K562 (cell line): ENCODE measurements around the gene TTLL11. TPM values are rescaled to one million over a fixed set of nuclear protein-coding genes. Genes with fewer than 3 reads are reported as not detected.
A peak's percentile ranks its signal among the peaks of the same experiment; 100 is the strongest.

Experiments used
- ATAC-seq: fragments of 200-7000 bp; cut with Tn5 transposase; 3 replicates; pipeline ENCODE4 v1.9.1; 2020; ENCODE audit warnings: moderate library complexity
- BruUV-seq: library from RNA; stranded (reverse); fragments of 400-500 nt; replicated peaks from 2 replicates; lab custom pipeline; 2021; lab: Mats Ljungman, UMichigan
- CTCF ChIA-PET: fragments of 300-600 bp; formaldehyde crosslinking; extraction: SDS; loops from one replicate; lab custom pipeline; 2021; ENCODE audit warnings: low intra/inter-chr PET ratio; lab: Yijun Ruan, JAX
- POLR2A ChIA-PET: fragments of 300-600, 350-650 bp; sonication (Branson Sonifier 250); formaldehyde crosslinking; extraction: SDS; loops from one replicate; lab custom pipeline; 2021; ENCODE audit warnings: antibody characterized with exemption, inconsistent platforms; lab: Yijun Ruan, JAX
- DNase-seq, 4 experiments: peaks; one replicate each; pipeline versions ENCODE4 v3.0.0 to v3.0.0-alpha.2; 2011 to 2018; ENCODE audit warnings: low spot score in 3 of 4, mixed read lengths in 3 of 4; ENCODE audit errors: extremely low read depth in 1 of 4
- FAIRE-seq: peaks from 2 replicates; lab custom pipeline; 2011; peaks lifted over from hg19 to GRCh38; lab: Jason Lieb, UNC
- H2AFZ ChIP-seq: 2 replicates; pipeline ENCODE4 v1.6.0; 2011; ENCODE audit warnings: low read depth, low read length, control low read depth, inconsistent platforms
- H3K27ac ChIP-seq: fragments of 200-600 bp; 3 replicates; pipeline ENCODE4 v1.8.0; 2011; ENCODE audit warnings: low read depth, mild to moderate bottlenecking, control low read depth, inconsistent platforms, low read length, moderate library complexity, mixed read lengths; ENCODE audit errors: extremely low read depth
- H3K27me3 ChIP-seq, 2 experiments: fragments of 300-600 bp in 1 of 2; 2 replicates in 1 of 2; 3 replicates in 1 of 2; pipeline versions ENCODE4 v1.6.0 to v1.8.0; 2011; ENCODE audit warnings: inconsistent platforms in 2 of 2, low read length in 2 of 2, mild to moderate bottlenecking in 1 of 2, mixed read lengths in 1 of 2, moderate library complexity in 1 of 2; ENCODE audit not compliant: control insufficient read depth in 2 of 2, insufficient read depth in 2 of 2
- H3K36me3 ChIP-seq: fragments of 300-600 bp; 3 replicates; pipeline ENCODE4 v1.8.0; 2011; ENCODE audit warnings: mild to moderate bottlenecking, low read length, inconsistent platforms; ENCODE audit not compliant: control insufficient read depth, insufficient read depth
- H3K4me1 ChIP-seq, 2 experiments: fragments of 200-600 bp in 1 of 2; replicated peaks in 1 of 2; 2 replicates in 1 of 2; 3 replicates in 1 of 2; pipeline versions ENCODE4 v1.5.1 to v1.8.0; 2011; ENCODE audit warnings: inconsistent platforms in 2 of 2, low read length in 2 of 2, mild to moderate bottlenecking in 1 of 2, mixed read lengths in 1 of 2, moderate library complexity in 1 of 2; ENCODE audit not compliant: control insufficient read depth in 2 of 2, insufficient read depth in 2 of 2
- H3K4me2 ChIP-seq: 2 replicates; pipeline ENCODE4 v1.6.1; 2011; ENCODE audit warnings: low read length, control low read depth, inconsistent platforms, mixed read lengths; ENCODE audit not compliant: insufficient read depth
- H3K4me3 ChIP-seq: fragments of 200-600 bp; sonication (generic), shearing (Covaris generic); 2 replicates; pipeline ENCODE4 v1.5.1; 2016; ENCODE audit warnings: control low read depth, inconsistent platforms
- H3K79me2 ChIP-seq: fragments of 200-600 bp; 3 replicates; pipeline ENCODE4 v1.8.0; 2011; ENCODE audit warnings: low read length, inconsistent platforms; ENCODE audit not compliant: control insufficient read depth, insufficient read depth
- H3K9ac ChIP-seq, 2 experiments: 2 replicates each; pipeline versions ENCODE4 v1.6.0 to v1.6.1; 2011; ENCODE audit warnings: low read depth in 2 of 2, low read length in 2 of 2, control low read depth in 1 of 2, inconsistent platforms in 1 of 2, mild to moderate bottlenecking in 1 of 2, mixed read lengths in 1 of 2; ENCODE audit not compliant: insufficient read depth in 1 of 2
- H3K9me1 ChIP-seq: one replicate; pipeline ENCODE4 v1.6.0; 2011; ENCODE audit warnings: inconsistent platforms, mild to moderate bottlenecking, low read length, moderate library complexity; ENCODE audit not compliant: control insufficient read depth, insufficient read depth
- H3K9me3 ChIP-seq: replicated peaks from 2 replicates; pipeline ENCODE4 v1.5.1; 2011; ENCODE audit warnings: low read depth, low read length, inconsistent platforms; ENCODE audit not compliant: control insufficient read depth, insufficient read depth
- H4K20me1 ChIP-seq: replicated peaks from 2 replicates; pipeline ENCODE4 v1.6.1; 2011; ENCODE audit warnings: low read length, inconsistent platforms, mixed read lengths; ENCODE audit not compliant: control insufficient read depth, insufficient read depth
- CREB3 ChIP-seq: fragments of 450-650 bp; conservative IDR thresholded peaks from 2 replicates; pipeline ENCODE4 v1.6.1; 2016; ENCODE audit warnings: missing genetic modification characterization, low read depth, mild to moderate bottlenecking, missing compliant biosample characterization, moderate library complexity
- FOXK2 ChIP-seq, 2 experiments: fragments of 450-650 bp; IDR thresholded peaks in 1 of 2; conservative IDR thresholded peaks in 1 of 2; 2 replicates each; pipeline ENCODE4 v1.6.1; 2016; ENCODE audit warnings: low read depth in 2 of 2, mild to moderate bottlenecking in 1 of 2
- RBM25 ChIP-seq: fragments of 200-400 bp; formaldehyde crosslinking; IDR thresholded peaks from 2 replicates; pipeline ENCODE4 v1.6.1; 2018; ENCODE audit warnings: low read length, low read depth, moderate library complexity; ENCODE audit not compliant: severe bottlenecking
- WGBS: fragments of 100-300 bp; shearing (Covaris generic); methylation state at CpG from one replicate; pipeline ENCODE4 v1.1.6; 2016; ENCODE audit warnings: low coverage, mixed read lengths; ENCODE audit not compliant: insufficient coverage; ENCODE audit errors: missing lambda C conversion rate; 5-methylcytosine and 5-hydroxymethylcytosine counted together
- in situ Hi-C: fragments of 300-500 bp; cut with MboI; formaldehyde crosslinking; loops from 4 replicates; pipeline ENCODE4 v1.15.0; 2018; ENCODE audit warnings: inconsistent platforms, mixed read lengths
- intact Hi-C: fragments of 100-400 bp; cut with micrococcal nuclease; formaldehyde crosslinking; loops from 2 replicates; pipeline ENCODE4 v1.14.2; 2022
- polyA plus RNA-seq, 8 experiments: library from polyadenylated mRNA; depleted of rRNA in 4 of 8; stranded (reverse) in 5 of 8; unstranded in 3 of 8; fragments of >200 nt; fragmentation: Nextera tagmentation in 2 of 8; fragmentation: Illumina TruSeq in 1 of 8; extraction: Ambion mirVana in 2 of 8; extraction: Trizol in 1 of 8; gene quantifications; 2 replicates each; pipeline versions ENCODE4 v1.2.1 to v1.2.3, GENCODE V29; 2011 to 2014; ENCODE audit warnings: inconsistent platforms in 1 of 8, missing spikeins in 1 of 8
- total RNA-seq, 7 experiments: library from RNA; depleted of rRNA in 6 of 7; stranded (reverse); fragments of >200 nt in 6 of 7; fragmentation: Illumina TruSeq in 2 of 7; extraction: Trizol in 2 of 7; gene quantifications; 2 replicates each; pipeline versions ENCODE4 v1.2.1 to v1.2.3, GENCODE V29; 2011 to 2021; ENCODE audit warnings: low replicate concordance in 1 of 7

The TTLL11 gene
- total and polyA plus RNA-seq, 9 of the 15 experiments (the other 6 are each of a cell fraction or from before 2014, with no cell fraction given): 0.83 to 4.4 (median 2.7) TPM

- in situ Hi-C loops (no loop called here), intact Hi-C loops (no loop called here)
- Histone ChIP-seq H3K9me3 (no peaks in the 10 kb centered on the region), H3K4me2 (no peak overlapping the region), H3K36me3 (peaks cover 39% of the 10 kb centered on the region), H3K4me3 (no peak overlapping the region), H2AFZ (no peak overlapping the region), H3K9ac (no peak overlapping the region), H4K20me1 (peaks cover 12% of the 10 kb centered on the region), H3K27me3 (peaks cover 0 to 2% of the 10 kb centered on the region in 2 experiments; a peak in 1 of 5 replicates), H3K27ac (no peak overlapping the region), H3K79me2 (no peaks in the 10 kb centered on the region), H3K9me1 (no peaks in the 10 kb centered on the region), H3K4me1 (peaks cover 0 to 3% of the 10 kb centered on the region in 2 experiments; a peak in 2 of 5 replicates)
- no peak for TF ChIP-seq FOXK2 (conservative IDR thresholded peaks at IDR 0.05 in 1 of 2, IDR thresholded peaks at IDR 0.05 in 1 of 2; ENCODE audit: low read depth in 2 of 2)
- no peak for TF ChIP-seq CREB3
- TF ChIP-seq RBM25: peak; percentile 51
- FAIRE-seq: no peak
- no peak for ATAC-seq
- DNase-seq: no peak
- 47% methylated on average over 8 of the region's 8 CpGs for WGBS
- ChIA-PET POLR2A (no interaction called here), CTCF (no interaction called here)
- no TSS peak for BruUV-seq
These were observed 47.5 kb upstream of the TTLL11 start for GRCh38 chr9:122140368-122141193.
